Right atrium auricular region (tissue), 2 donors: ENCODE results near the gene TMEM123. TPM values are rescaled to one million over a fixed set of nuclear protein-coding genes. Genes with fewer than 3 reads are reported as not detected.

Experiments used
- DNase-seq: peaks from one replicate; pipeline ENCODE4 v3.0.0-alpha.2; 2019; ENCODE audit warnings: low spot score
- H3K27ac ChIP-seq, 2 donors: fragments of 200-600 bp; sonication (generic); 1 replicate in 1 of 2; 2 replicates in 1 of 2; pipeline ENCODE4 v1.5.1; 2016 to 2019
- H3K27me3 ChIP-seq, 2 donors: fragments of 200-600 bp; sonication (generic); one replicate each; pipeline versions ENCODE4 v1.5.1 to v1.6.0; 2017 to 2019
- H3K36me3 ChIP-seq: fragments of 200-600 bp; sonication (generic); one replicate; pipeline ENCODE4 v1.5.1; 2016
- H3K4me1 ChIP-seq, 2 donors: fragments of 200-600 bp; sonication (generic); one replicate each; pipeline versions ENCODE4 v1.5.1 to v1.6.0; 2017 to 2019
- H3K4me3 ChIP-seq, 2 donors: fragments of 200-600 bp; sonication (generic); 1 replicate in 1 of 2; 2 replicates in 1 of 2; pipeline ENCODE4 v1.5.1; 2017 to 2019; ENCODE audit warnings: mild to moderate bottlenecking in 1 of 2, moderate library complexity in 1 of 2
- H3K9me3 ChIP-seq, 2 donors: fragments of 200-600 bp; sonication (generic); one replicate each; pipeline ENCODE4 v1.5.1; 2019
- CTCF ChIP-seq, 2 donors: fragments of 200-600 bp; sonication (generic); IDR thresholded peaks; one replicate each; pipeline ENCODE4 v1.5.1; 2019; ENCODE audit warnings: antibody characterized with exemption in 2 of 2
- total RNA-seq, 2 donors: library from RNA; depleted of rRNA; stranded (reverse); fragments of >200 nt; gene quantifications; one replicate each; pipeline ENCODE4 v1.1.0, GENCODE V29; 2016

The TMEM123 gene
- total RNA-seq, 2 donors from 2014 or later = 72.8 to 80.7 TPM

- Histone ChIP-seq H3K27me3 (no peaks in the 10 kb centered on the region), H3K9me3 (no peaks in the 10 kb centered on the region), H3K4me3 (no peak overlapping the region), H3K4me1 (peaks cover 0 to 6% of the 10 kb centered on the region in 2 donors), H3K27ac (no peak overlapping the region), H3K36me3 (peaks cover 48% of the 10 kb centered on the region)
- DNase-seq = no peak
- TF ChIP-seq CTCF (IDR thresholded peaks at IDR 0.05) = no peak
Measured at GRCh38 chr11:102400603-102401002, 52.0 kb downstream of the TMEM123 start.

GRCh38 chr11:102399189-102399588, 53.4 kb downstream of the TMEM123 start:
- H3K4me3 ChIP-seq = no peak overlapping the region
- no peaks in the 10 kb centered on the region for H3K9me3 ChIP-seq
- H3K36me3 ChIP-seq = peaks cover 56% of the 10 kb centered on the region
- DNase-seq = no peak
- no peak overlapping the region for H3K27ac ChIP-seq
- H3K4me1 ChIP-seq = peaks cover 0 to 6% of the 10 kb centered on the region in 2 donors
- no peaks in the 10 kb centered on the region for H3K27me3 ChIP-seq
- TF ChIP-seq CTCF (IDR thresholded peaks at IDR 0.05) = no peak

- H3K9me3 ChIP-seq = no peaks in the 10 kb centered on the region
- no peak overlapping the region for H3K4me3 ChIP-seq
- TF ChIP-seq CTCF (IDR thresholded peaks at IDR 0.05) = no peak
- DNase-seq = no peak
- no peak overlapping the region for H3K27ac ChIP-seq
- peaks cover 0 to 6% of the 10 kb centered on the region in 2 donors for H3K4me1 ChIP-seq
- peaks cover 58% of the 10 kb centered on the region for H3K36me3 ChIP-seq
- H3K27me3 ChIP-seq = no peaks in the 10 kb centered on the region
Measured at GRCh38 chr11:102398297-102398696, 54.3 kb downstream of the TMEM123 start.

- H3K27ac ChIP-seq = no peak overlapping the region
- H3K4me3 ChIP-seq = no peak overlapping the region
- H3K36me3 ChIP-seq = peaks cover 66% of the 10 kb centered on the region
- DNase-seq = no peak
- H3K9me3 ChIP-seq = no peaks in the 10 kb centered on the region
- TF ChIP-seq CTCF (IDR thresholded peaks at IDR 0.05) = no peak
- no peaks in the 10 kb centered on the region for H3K27me3 ChIP-seq
- H3K4me1 ChIP-seq = peaks cover 0 to 6% of the 10 kb centered on the region in 2 donors
Measured at GRCh38 chr11:102396708-102397563, 55.6 kb downstream of the TMEM123 start.

GRCh38 chr11:102395720-102396393, 56.7 kb downstream of the TMEM123 start:
- Histone ChIP-seq H3K27ac (no peak overlapping the region), H3K36me3 (peaks cover 64% of the 10 kb centered on the region), H3K4me3 (no peak overlapping the region), H3K4me1 (peaks cover 0 to 6% of the 10 kb centered on the region in 2 donors), H3K9me3 (no peaks in the 10 kb centered on the region), H3K27me3 (no peaks in the 10 kb centered on the region)
- DNase-seq = no peak
- TF ChIP-seq CTCF (IDR thresholded peaks at IDR 0.05) = no peak
